Hepatocyte (in vitro differentiated cells): ENCODE data around the gene LGALS8.

Experiments
- CTCF ChIP-seq: fragments of 200-600 bp; sonication (generic); IDR thresholded peaks from 2 replicates; pipeline ENCODE4 v1.5.1; 2016; ENCODE audit warnings: antibody characterized with exemption, mild to moderate bottlenecking; ENCODE audit not compliant: poor library complexity
- EZH2 ChIP-seq: fragments of 200-600 bp; sonication (generic); IDR thresholded peaks from 2 replicates; pipeline ENCODE4 v1.6.1; 2016; ENCODE audit warnings: antibody characterized with exemption, mild to moderate bottlenecking, borderline replicate concordance
- EZH2phosphoT487 ChIP-seq: fragments of 200-600 bp; sonication (generic); IDR thresholded peaks from one replicate; pipeline ENCODE4 v1.6.1; 2018; ENCODE audit warnings: antibody characterized with exemption, mild to moderate bottlenecking, low read depth, moderate library complexity; ENCODE audit not compliant: unreplicated experiment, severe bottlenecking

- TF ChIP-seq EZH2phosphoT487: no peak
- no peak for TF ChIP-seq CTCF
- no peak for TF ChIP-seq EZH2
Measured at GRCh38 chr1:236535190-236535589, 11.4 kb downstream of the LGALS8 start.
